Activated CD8-positive, alpha-beta T cell treated with anti-CD3 and anti-CD28 coated beads for 36 hours (primary cell): ENCODE data around the gene ARHGAP42. TPM values are rescaled to one million over a fixed set of nuclear protein-coding genes. Genes with fewer than 3 reads are reported as not detected.

Source experiments
- ATAC-seq: fragments of 200-7000 bp; cut with Tn5 transposase; one replicate; pipeline ENCODE4 v1.10.0; 2021; ENCODE audit warnings: mild to moderate bottlenecking, moderate library complexity
- CTCF ChIA-PET: fragments of 350-600 bp; sonication (Branson Sonifier 250); formaldehyde crosslinking; loops from one replicate; lab custom pipeline; 2021; ENCODE audit warnings: antibody characterized with exemption; lab: Charles Lee
- POLR2A ChIA-PET: fragments of 350-600 bp; sonication (Branson Sonifier 250); formaldehyde crosslinking; loops from one replicate; lab custom pipeline; 2021; ENCODE audit warnings: antibody characterized with exemption; lab: Charles Lee
- DNase-seq: peaks from one replicate; pipeline ENCODE4 v3.0.0-alpha.2; 2020
- H3K27ac Mint-ChIP-seq: one replicate; pipeline ENCODE4 v1.8.0; 2021; ENCODE audit warnings: mild to moderate bottlenecking, mixed read lengths
- H3K27me3 Mint-ChIP-seq: one replicate; pipeline ENCODE4 v1.8.0; 2021; ENCODE audit warnings: mixed read lengths
- H3K36me3 Mint-ChIP-seq: one replicate; pipeline ENCODE4 v1.8.0; 2021; ENCODE audit warnings: low read depth, mixed read lengths
- H3K4me1 Mint-ChIP-seq: one replicate; pipeline ENCODE4 v1.8.0; 2021; ENCODE audit warnings: low read depth, mixed read lengths
- H3K4me3 Mint-ChIP-seq: one replicate; pipeline ENCODE4 v1.8.0; 2021; ENCODE audit warnings: mild to moderate bottlenecking, moderate library complexity, mixed read lengths
- H3K9me3 Mint-ChIP-seq: one replicate; pipeline ENCODE4 v1.8.0; 2021; ENCODE audit warnings: mixed read lengths
- intact Hi-C: fragments of 100-400 bp; cut with micrococcal nuclease; formaldehyde crosslinking; loops from one replicate; pipeline ENCODE4 v1.10.0; 2022
- total RNA-seq, 2 experiments: library from RNA; stranded (reverse); gene quantifications; one replicate each; pipeline ENCODE4 v1.2.3, GENCODE V29; 2021
- TF ChIP-seq, protein P1 (sequence below): fragments of 200-600 bp; IDR thresholded peaks from one replicate; pipeline ENCODE4 v1.8.0; 2022; ENCODE audit warnings: antibody characterized with exemption, mild to moderate bottlenecking

The ARHGAP42 gene
- total RNA-seq, 2 experiments from 2014 or later = 0.20 to 0.41 TPM

DNA sequence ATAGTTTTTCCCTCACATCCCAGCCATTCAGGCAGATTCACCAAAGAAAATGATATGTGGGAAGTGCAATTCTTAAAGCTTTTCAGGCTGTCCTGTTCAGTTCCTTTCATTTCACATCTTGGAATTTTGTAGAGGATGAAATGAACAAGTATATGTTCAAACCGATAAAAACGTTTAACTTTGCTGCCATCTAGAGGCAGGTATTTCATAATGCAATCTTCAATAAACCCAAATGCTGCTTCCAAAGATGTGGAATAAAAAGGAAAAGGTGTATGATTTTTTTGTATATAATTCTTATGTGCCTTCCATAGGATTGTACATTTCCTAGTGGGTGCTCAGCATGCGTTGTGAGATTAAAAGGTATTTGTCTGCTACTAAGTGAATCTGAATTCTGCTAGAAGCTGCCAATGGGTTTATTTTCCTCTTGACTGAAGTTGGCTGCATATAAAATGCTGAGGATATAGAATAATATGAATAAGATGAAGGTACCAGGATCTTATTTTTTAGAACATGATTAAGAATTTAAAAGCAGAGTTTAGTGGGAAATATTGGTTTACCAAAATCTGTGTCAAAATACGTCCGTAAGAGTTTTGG is 243.2 kb downstream of the ARHGAP42 start:
- Mint-ChIP-seq H3K36me3 (no peaks in the 10 kb centered on the region), H3K4me1 (peaks cover 2% of the 10 kb centered on the region), H3K27me3 (no peaks in the 10 kb centered on the region), H3K9me3 (no peaks in the 10 kb centered on the region), H3K27ac (no peak overlapping the region), H3K4me3 (no peak overlapping the region)
- TF ChIP-seq, protein P1, sequence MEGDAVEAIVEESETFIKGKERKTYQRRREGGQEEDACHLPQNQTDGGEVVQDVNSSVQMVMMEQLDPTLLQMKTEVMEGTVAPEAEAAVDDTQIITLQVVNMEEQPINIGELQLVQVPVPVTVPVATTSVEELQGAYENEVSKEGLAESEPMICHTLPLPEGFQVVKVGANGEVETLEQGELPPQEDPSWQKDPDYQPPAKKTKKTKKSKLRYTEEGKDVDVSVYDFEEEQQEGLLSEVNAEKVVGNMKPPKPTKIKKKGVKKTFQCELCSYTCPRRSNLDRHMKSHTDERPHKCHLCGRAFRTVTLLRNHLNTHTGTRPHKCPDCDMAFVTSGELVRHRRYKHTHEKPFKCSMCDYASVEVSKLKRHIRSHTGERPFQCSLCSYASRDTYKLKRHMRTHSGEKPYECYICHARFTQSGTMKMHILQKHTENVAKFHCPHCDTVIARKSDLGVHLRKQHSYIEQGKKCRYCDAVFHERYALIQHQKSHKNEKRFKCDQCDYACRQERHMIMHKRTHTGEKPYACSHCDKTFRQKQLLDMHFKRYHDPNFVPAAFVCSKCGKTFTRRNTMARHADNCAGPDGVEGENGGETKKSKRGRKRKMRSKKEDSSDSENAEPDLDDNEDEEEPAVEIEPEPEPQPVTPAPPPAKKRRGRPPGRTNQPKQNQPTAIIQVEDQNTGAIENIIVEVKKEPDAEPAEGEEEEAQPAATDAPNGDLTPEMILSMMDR = peak; percentile 79
- ATAC-seq (no peak), DNase-seq (no peak)
- ChIA-PET POLR2A (no interaction called here), CTCF (interaction anchor here (0.9 to 1.7 kb wide), 5 partner anchors 10 to 353 kb away, joined by 3 read pairs; no protein-coding TSS in a partner anchor)
- intact Hi-C loops = no loop called here

DNA sequence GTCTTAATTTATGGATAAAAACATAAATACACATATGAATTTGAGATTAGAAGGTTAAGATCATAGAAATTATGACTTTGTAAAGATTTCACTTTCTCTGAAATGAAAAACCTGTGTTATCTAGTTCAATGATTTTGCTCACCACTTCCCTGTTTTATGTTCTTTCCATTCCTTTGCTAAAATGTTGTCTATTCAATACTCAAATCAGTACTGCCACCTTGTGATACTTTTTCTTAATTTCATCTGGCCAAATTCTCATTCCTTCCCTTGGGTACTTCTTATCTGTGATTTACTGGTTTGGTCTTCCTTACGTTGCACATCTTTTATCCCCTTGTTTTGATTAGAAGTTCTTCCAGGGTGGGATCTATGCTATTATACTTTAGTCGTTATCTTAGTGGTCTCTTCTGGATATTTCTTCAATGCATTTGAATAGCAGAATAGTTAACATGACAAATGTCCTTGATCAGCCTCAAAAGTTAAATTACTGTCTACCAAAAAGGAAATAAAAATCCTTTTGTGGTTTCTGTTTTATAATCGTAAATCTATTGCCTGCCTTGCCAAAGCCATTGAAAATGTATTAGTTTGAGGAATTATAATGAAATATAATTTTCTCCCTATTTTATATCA is 245.5 kb downstream of the ARHGAP42 start:
- ChIA-PET CTCF (interaction anchor here (1.0 kb wide), 1 partner anchor 354 kb away, joined by 3 read pairs; no protein-coding TSS in a partner anchor), POLR2A (no interaction called here)
- intact Hi-C loops = no loop called here
- TF ChIP-seq, protein P1 = no peak
- DNase-seq (no peak), ATAC-seq (no peak)
- Mint-ChIP-seq H3K27me3 (no peaks in the 10 kb centered on the region), H3K4me3 (no peak overlapping the region), H3K27ac (no peak overlapping the region), H3K9me3 (no peaks in the 10 kb centered on the region), H3K36me3 (no peaks in the 10 kb centered on the region), H3K4me1 (no peaks in the 10 kb centered on the region)

DNA sequence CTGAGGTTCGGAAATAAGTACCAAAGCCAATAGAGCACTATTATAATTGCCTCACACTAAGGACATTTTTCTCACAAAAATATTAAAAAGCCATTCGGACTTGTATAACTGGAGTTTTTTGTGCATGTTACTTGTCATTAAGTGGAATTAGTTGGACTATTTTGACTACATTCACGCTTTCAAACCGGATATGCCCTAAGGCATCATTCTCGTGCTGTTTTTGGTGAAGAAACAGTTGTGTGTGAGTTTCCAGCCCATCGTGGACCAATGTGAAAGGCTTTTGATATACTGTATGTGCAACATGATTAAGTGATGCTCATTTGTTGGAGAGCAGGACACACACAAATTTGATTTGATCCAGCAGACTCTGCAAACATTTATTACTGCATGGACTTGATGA is 249.7 kb downstream of the ARHGAP42 start:
- ATAC-seq = no peak
- Mint-ChIP-seq H3K36me3 (no peaks in the 10 kb centered on the region), H3K4me1 (no peaks in the 10 kb centered on the region), H3K9me3 (no peaks in the 10 kb centered on the region), H3K4me3 (no peak overlapping the region), H3K27ac (no peak overlapping the region), H3K27me3 (no peaks in the 10 kb centered on the region)
- ChIA-PET POLR2A (no interaction called here), CTCF (no interaction called here)
- DNase-seq = no peak
- intact Hi-C loops = no loop called here
- TF ChIP-seq, protein P1 = no peak

DNA sequence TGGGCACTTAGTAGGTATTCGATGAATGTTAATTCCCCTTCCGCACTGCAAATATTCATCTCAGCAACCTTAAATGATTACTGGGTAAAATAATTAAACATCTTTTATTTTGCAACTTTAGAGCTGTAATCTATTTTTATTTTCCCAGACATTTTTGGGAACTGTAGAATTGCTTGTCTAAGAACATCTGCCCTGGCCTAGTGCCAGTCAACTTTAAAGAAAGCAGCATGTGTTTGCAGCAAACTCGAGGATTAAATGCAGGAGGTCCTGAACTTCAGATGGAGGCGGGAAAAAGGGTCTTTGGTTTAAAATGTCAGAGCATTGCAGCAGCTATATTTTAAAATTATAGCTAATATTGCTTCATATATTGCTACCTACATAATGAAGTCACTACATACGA is 252.5 kb downstream of the ARHGAP42 start:
- no peaks in the 10 kb centered on the region for H3K27me3 Mint-ChIP-seq
- no peak for DNase-seq
- no peaks in the 10 kb centered on the region for H3K9me3 Mint-ChIP-seq
- POLR2A ChIA-PET = no interaction called here
- intact Hi-C loops = no loop called here
- no peak overlapping the region for H3K4me3 Mint-ChIP-seq
- H3K27ac Mint-ChIP-seq = no peak overlapping the region
- ATAC-seq = no peak
- H3K36me3 Mint-ChIP-seq = no peaks in the 10 kb centered on the region
- TF ChIP-seq, protein P1 = no peak
- no peaks in the 10 kb centered on the region for H3K4me1 Mint-ChIP-seq
- CTCF ChIA-PET = no interaction called here

DNA sequence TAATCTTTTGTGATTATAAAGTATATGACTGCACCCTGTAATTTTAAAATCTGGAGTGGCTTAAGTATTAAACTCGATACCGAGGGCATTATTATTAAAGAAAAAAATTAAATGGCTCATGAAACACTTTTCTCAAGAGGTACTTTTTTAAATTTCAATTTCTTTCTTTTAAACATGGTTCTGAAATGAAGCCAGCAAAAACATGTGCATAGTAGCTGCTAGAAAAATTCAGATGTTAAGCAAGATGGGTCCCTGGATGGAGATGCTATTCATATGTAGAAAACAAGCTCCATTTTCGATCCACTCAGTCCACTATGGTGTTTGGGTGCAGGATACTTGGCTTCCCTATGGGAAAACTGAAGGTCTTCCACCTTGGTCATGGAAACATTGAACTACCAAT is 253.0 kb downstream of the ARHGAP42 start:
- ChIA-PET CTCF (no interaction called here), POLR2A (no interaction called here)
- ATAC-seq = no peak
- H3K9me3 Mint-ChIP-seq = no peaks in the 10 kb centered on the region
- H3K27me3 Mint-ChIP-seq = no peaks in the 10 kb centered on the region
- no peak overlapping the region for H3K4me3 Mint-ChIP-seq
- TF ChIP-seq, protein P1 = no peak
- intact Hi-C loops = no loop called here
- DNase-seq = no peak
- H3K4me1 Mint-ChIP-seq = no peaks in the 10 kb centered on the region
- no peaks in the 10 kb centered on the region for H3K36me3 Mint-ChIP-seq
- H3K27ac Mint-ChIP-seq = no peak overlapping the region
